HTR-8/SVneo (cell line): Measurements from ENCODE around the gene RAB30.

Experiments used
- DNase-seq: peaks from one replicate; pipeline ENCODE4 v3.0.0; 2011; ENCODE audit warnings: low spot score, mixed read lengths; ENCODE audit not compliant: insufficient read length
- FAIRE-seq: peaks from 2 replicates; lab custom pipeline; 2011; peaks lifted over from hg19 to GRCh38; lab: Jason Lieb, UNC

RAB30 gene

DNA sequence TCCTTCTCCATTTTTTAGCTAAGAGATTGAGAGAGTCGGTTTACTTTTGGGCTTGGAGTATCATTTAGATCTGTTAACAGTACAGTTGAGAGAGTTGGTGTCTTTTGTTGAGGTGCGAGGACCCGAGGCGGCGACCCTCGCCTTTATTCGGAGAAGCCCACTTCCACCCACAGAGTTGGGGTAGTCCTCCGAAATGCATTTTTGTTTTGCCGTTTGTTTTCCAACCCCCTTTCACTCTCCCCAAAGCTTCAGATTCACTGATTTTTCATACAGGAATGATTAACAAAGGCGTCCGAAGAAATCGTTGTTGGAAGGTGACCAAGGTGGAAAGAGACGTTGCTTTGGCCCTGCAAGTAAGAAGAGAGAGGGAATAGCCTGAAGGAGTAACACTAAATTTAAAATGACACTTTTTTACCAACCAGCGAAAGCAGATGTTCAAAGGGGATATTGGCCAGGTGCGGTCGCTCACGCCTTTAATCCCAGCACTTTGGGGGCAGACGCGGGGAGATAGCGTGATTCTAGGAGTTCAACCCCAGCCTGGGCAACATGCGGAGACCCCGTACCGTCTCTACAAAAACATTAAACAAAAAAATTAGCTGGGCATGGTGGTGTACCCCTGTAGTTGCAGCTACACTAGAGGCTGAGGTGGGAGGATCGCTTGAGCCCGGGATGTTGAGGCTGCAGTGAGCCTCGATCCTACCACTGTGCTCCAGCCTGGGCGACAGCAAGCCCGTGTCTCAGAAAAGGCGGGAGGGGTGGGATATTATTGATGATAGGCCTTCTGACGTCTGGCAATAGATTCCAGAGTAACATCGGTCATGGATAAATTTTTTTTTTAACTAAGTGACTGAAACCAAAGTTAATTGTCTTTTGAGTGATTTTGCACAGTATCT, 899 bp upstream of the RAB30 start:
- FAIRE-seq (no peak), DNase-seq (no peak)

GRCh38 chr11:83070731-83071566, 748 bp downstream of the RAB30 start:
- DNase-seq (no peak), FAIRE-seq (no peak)

GRCh38 chr11:83070044-83070701, 1.5 kb downstream of the RAB30 start:
- peak; percentile 38 for DNase-seq
- no peak for FAIRE-seq

DNA sequence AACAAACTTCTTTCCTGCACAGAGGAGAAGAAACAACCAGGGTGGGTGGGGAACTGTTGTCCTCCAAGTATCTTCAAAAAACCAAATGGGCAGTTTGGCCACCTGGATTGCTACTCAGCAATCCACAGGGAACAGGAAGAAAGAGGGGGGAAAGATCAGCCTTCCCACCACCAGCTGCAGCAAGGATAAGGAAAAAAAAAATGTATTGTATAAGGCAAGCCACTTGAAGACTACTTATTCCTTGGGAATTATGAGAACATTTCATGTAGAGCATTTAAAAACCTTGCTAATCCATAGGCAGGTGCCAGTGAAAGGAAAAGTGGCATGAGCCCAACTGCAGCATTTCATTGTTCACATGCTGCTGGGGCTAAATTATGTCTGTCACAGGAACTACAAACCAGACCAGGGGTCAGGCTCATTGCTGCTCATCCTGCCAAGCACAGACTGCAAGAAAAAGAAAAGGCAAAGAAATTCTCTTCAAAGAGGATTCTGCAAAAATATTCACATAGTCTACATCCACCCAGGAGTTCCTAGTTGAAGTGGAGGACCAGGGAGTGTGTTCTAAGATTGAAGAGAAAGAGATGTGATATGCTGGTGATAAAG, 2.2 kb downstream of the RAB30 start:
- no peak for DNase-seq
- no peak for FAIRE-seq

- no peak for FAIRE-seq
- no peak for DNase-seq
Measured at GRCh38 chr11:83068568-83068967, 3.1 kb downstream of the RAB30 start.

- no peak for DNase-seq
- no peak for FAIRE-seq
Measured at GRCh38 chr11:83064011-83064410, 7.7 kb downstream of the RAB30 start.

DNA sequence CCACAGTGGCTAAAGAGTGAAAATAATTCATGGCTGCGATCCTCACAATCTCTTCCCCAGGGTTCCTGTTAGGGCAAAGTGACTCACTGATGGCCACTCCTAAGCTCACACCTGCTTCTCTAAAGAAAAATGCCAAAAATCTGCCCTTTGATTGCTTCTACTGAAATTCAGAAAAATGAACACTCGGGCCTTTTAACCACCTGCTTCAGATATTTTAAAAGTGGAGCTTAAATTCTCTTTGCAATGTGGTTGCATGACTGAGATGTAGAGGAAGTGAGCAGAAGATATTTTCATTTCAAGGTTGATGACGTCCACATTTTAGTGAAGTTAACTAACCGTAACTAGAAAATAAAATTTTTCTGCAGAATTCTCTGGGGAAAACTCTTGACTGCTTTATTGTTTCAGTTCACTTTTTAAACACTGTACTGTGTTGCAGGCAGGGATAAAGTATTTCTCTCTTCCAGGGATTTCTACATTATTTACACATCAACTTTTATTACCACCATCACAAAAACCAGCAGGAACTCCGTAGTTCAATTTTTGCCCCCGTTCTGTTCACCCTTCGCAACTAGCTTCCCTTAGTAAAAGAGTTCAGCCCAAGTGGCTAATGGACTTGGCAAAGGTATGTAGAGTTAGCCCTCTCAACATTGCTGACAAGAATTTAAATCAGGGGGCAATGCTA, 8.5 kb downstream of the RAB30 start:
- DNase-seq (no peak), FAIRE-seq (no peak)

GRCh38 chr11:83061883-83062282, 9.8 kb downstream of the RAB30 start:
- FAIRE-seq (no peak), DNase-seq (no peak)

- FAIRE-seq (no peak), DNase-seq (no peak)
Measured at GRCh38 chr11:83060965-83061364, 10.7 kb downstream of the RAB30 start.

DNA sequence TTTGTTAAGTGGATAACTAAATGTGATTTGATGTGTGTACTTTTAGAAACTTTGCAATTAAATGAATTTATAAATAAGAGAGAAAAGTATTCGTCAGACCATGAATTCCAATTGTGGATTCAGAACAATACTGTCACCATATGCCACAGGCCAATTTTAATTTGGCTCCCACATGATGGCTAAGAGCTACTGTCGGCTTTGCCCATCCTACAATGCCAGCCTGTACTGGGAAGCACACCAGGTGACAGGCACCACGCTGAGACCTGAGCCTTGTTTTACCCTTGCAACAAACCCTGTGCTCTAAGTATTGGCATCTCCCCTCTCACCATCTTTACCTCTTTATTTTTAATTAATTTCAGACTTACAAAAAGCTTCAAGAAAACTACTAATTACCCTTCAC, 14.0 kb downstream of the RAB30 start:
- DNase-seq, result no peak
- FAIRE-seq, result no peak

GRCh38 chr11:83056611-83057010, 15.1 kb downstream of the RAB30 start:
- DNase-seq, result no peak
- FAIRE-seq, result no peak

GRCh38 chr11:83056204-83056603, 15.5 kb downstream of the RAB30 start:
- FAIRE-seq, result no peak
- DNase-seq, result no peak

DNA sequence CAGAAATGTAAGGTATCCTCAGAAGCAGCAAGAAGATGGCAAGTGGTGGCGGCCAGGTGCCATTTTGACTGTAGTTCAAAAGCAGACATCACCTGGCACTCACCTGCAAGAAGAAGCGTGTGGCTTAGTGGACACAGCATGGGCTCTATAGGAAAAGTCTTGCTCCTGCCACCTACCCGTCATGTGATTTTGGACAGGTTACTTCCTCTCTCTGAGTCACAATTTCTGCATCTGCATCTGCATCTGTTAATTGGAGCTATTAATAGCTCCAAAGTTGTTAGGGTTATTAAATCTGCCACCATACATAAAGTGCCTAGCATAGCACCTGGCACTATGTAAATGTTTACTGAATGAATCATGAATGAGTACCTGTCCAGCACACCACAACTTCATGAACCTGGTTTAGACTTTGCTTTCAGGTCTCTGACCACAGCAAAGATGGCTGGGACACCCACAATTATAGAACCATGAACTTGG, 16.8 kb downstream of the RAB30 start:
- DNase-seq, result no peak
- FAIRE-seq, result no peak

GRCh38 chr11:83054001-83054400, 17.7 kb downstream of the RAB30 start:
- no peak for FAIRE-seq

GRCh38 chr11:83051760-83052671, 19.7 kb downstream of the RAB30 start:
- peak; percentile 54 for FAIRE-seq
- DNase-seq, result peak; percentile 57

More at GRCh38 chr11:83054001-83054400, 17.7 kb downstream of the RAB30 start:
- DNase-seq, result no peak

DNA sequence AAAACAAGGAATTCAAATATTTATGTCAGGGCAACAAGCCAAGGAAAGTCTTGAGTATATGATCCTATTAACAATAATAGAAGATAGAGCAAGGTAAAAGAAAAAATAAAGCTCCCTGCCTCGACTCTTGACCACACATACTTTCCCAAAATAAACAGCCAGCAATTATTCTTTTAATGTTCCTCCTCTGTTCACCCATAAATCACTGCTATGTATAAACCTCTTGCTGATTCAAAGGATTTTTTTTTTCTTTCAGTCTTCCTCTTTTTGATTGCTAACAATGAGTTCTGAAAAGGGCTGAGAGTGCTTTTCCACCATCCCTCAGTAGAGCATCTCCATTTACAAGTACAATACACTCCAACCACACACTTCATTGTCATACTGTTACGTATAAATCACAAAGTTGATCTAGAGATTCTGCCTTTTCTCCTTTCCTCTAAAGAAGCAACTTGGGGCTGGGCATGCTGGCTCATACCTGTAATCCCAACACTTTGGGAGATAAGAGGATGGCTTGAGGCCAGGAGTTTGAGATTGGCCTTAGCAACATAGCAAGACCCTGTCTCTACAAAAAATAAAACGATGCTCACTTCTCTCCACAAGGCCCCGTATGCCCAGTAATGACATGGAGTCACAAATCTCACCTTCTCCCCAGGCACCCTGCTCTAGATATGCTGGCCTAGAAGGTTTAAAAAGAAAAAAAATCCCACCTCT, 24.0 kb downstream of the RAB30 start:
- DNase-seq, result no peak

DNA sequence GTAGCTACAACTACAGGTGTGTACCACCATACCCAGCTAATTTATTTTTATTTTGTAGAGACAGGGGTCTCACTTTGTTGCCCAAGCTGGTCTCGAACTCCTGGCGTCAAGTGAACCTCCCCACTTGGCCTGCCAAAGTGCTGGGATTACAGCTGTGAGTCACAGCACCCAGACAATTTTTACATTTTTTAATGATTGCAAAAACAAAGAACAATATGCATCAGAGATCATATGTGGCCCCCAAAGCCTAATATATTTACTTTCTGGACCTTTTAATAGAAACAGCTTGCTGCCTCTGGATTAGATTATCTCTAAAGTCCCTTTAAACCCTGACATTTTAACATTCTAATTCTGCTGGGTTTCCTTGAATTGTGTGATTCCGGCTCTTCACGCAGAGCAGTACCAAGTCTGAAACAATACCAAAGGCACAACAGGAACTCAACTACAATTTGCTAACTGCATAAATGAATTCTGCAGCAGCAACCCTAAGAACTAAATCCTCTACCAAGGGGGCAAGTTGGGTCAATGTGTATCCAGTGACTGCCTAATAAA, 25.0 kb downstream of the RAB30 start:
- peak; percentile 36 for FAIRE-seq
- DNase-seq, result no peak

More for the DNA sequence above, 24.0 kb downstream of the RAB30 start:
- FAIRE-seq, result no peak
